HepG2 (cell line): ENCODE results near the gene GGA1. TPM values are rescaled to one million over a fixed set of nuclear protein-coding genes. Genes with fewer than 3 reads are reported as not detected.

Experiments
- CBX2 ChIP-seq, 2 experiments: fragments of 200-600 bp in 1 of 2; sonication (generic); formaldehyde crosslinking in 1 of 2; IDR thresholded peaks; 2 replicates each; pipeline versions ENCODE4 v1.7.0 to v1.8.1; 2018 to 2022; ENCODE audit warnings: low read depth in 2 of 2, low read length in 1 of 2, mild to moderate bottlenecking in 1 of 2, missing genetic modification reagents in 1 of 2
- CCAR2 ChIP-seq: fragments of 200-400 bp; formaldehyde crosslinking; optimal IDR thresholded peaks from 2 replicates; pipeline ENCODE3; 2018; ENCODE audit warnings: low read depth, mild to moderate bottlenecking, low read length, moderate library complexity
- CEBPB ChIP-seq: IDR thresholded peaks from 2 replicates; pipeline ENCODE4 v1.6.1; 2011; ENCODE audit warnings: low read depth, low read length, improper control_type of control experiment, borderline replicate concordance
- FOXJ3 ChIP-seq: sonication (generic); formaldehyde crosslinking; IDR thresholded peaks from 2 replicates; pipeline ENCODE4 v1.4.0; 2020; ENCODE audit warnings: missing genetic modification reagents, mild to moderate bottlenecking, borderline replicate concordance
- HNRNPH1 ChIP-seq: fragments of 200-400 bp; formaldehyde crosslinking; optimal IDR thresholded peaks from 2 replicates; pipeline ENCODE3; 2017; ENCODE audit warnings: mild to moderate bottlenecking, low read depth, low read length
- NFE2L1 ChIP-seq: sonication (generic); formaldehyde crosslinking; IDR thresholded peaks from 2 replicates; pipeline ENCODE4 v1.4.0; 2020; ENCODE audit warnings: missing genetic modification reagents, mild to moderate bottlenecking, borderline replicate concordance
- NPAS2 ChIP-seq: sonication (generic); formaldehyde crosslinking; IDR thresholded peaks from 2 replicates; pipeline ENCODE4 v1.8.0; 2022; ENCODE audit warnings: mild to moderate bottlenecking, missing genetic modification reagents, borderline replicate concordance
- NR2F2 ChIP-seq: IDR thresholded peaks from 2 replicates; pipeline ENCODE4 v1.6.1; 2012; ENCODE audit warnings: low read depth, inconsistent platforms, borderline replicate concordance
- TCF7L2 ChIP-seq: IDR thresholded peaks from 2 replicates; pipeline ENCODE4 v1.6.1; 2011; ENCODE audit warnings: mild to moderate bottlenecking, low read depth, low read length, moderate library complexity
- ZNF121 ChIP-seq: sonication (generic); formaldehyde crosslinking; IDR thresholded peaks from 2 replicates; pipeline ENCODE4 v1.5.0; 2020; ENCODE audit warnings: mild to moderate bottlenecking, missing genetic modification reagents
- ZNF136 ChIP-seq: sonication (generic); formaldehyde crosslinking; IDR thresholded peaks from 2 replicates; pipeline ENCODE4 v1.8.1; 2022; ENCODE audit warnings: low read depth, mild to moderate bottlenecking, moderate library complexity, missing genetic modification reagents
- ZNF264 ChIP-seq: sonication (generic); formaldehyde crosslinking; IDR thresholded peaks from 2 replicates; pipeline ENCODE4 v1.4.0; 2020; ENCODE audit warnings: missing genetic modification reagents
- ZNF383 ChIP-seq: sonication (generic); formaldehyde crosslinking; IDR thresholded peaks from 2 replicates; pipeline ENCODE4 v1.4.0; 2020; ENCODE audit warnings: missing genetic modification reagents, mild to moderate bottlenecking, borderline replicate concordance
- ZNF496 ChIP-seq: sonication (generic); formaldehyde crosslinking; IDR thresholded peaks from 2 replicates; pipeline ENCODE4 v1.8.1; 2023; ENCODE audit warnings: mild to moderate bottlenecking, moderate library complexity, missing genetic modification reagents; ENCODE audit not compliant: insufficient replicate concordance
- ZNF652 ChIP-seq: IDR thresholded peaks from 2 replicates; pipeline ENCODE4 v1.6.1; 2016; ENCODE audit warnings: low read depth, borderline replicate concordance
- ZNF678 ChIP-seq: sonication (generic); formaldehyde crosslinking; IDR thresholded peaks from 2 replicates; pipeline ENCODE4 v1.4.0; 2020; ENCODE audit warnings: mild to moderate bottlenecking, missing genetic modification reagents
- ZNF879 ChIP-seq: sonication (generic); formaldehyde crosslinking; IDR thresholded peaks from 2 replicates; pipeline ENCODE4 v1.8.1; 2023; ENCODE audit warnings: missing genetic modification reagents
- ZSCAN31 ChIP-seq: sonication (generic); formaldehyde crosslinking; IDR thresholded peaks from 2 replicates; pipeline ENCODE4 v1.5.0; 2020; ENCODE audit warnings: low read depth, mild to moderate bottlenecking, missing genetic modification reagents
- polyA plus RNA-seq, 8 experiments: library from polyadenylated mRNA; depleted of rRNA in 3 of 8; stranded (reverse) in 7 of 8; unstranded in 1 of 8; fragments of >200 nt; fragmentation: Illumina TruSeq in 4 of 8; extraction: Trizol in 4 of 8; gene quantifications; 2 replicates each; pipeline versions ENCODE4 v1.2.1 to v1.2.3, GENCODE V29; 2011 to 2016; ENCODE audit warnings: low read depth in 4 of 8, missing spikeins in 1 of 8, mixed read lengths in 1 of 8; ENCODE audit not compliant: insufficient read depth in 1 of 8
- total RNA-seq, 5 experiments: library from RNA; depleted of rRNA; stranded (reverse); fragments of >200 nt; fragmentation: Illumina TruSeq; extraction: Trizol; gene quantifications; 2 replicates each; pipeline ENCODE4 v1.2.3, GENCODE V29; 2016; ENCODE audit warnings: low read depth in 1 of 5
- TF ChIP-seq, protein P1 (sequence below): sonication (generic); formaldehyde crosslinking; IDR thresholded peaks from 2 replicates; pipeline ENCODE4 v1.5.0; 2020; ENCODE audit warnings: missing genetic modification reagents
- TF ChIP-seq, protein P2 (sequence below): sonication (generic); formaldehyde crosslinking; IDR thresholded peaks from 2 replicates; pipeline ENCODE4 v1.4.0; 2020; ENCODE audit warnings: missing genetic modification reagents, borderline replicate concordance
- TF ChIP-seq, protein P3 (sequence below): IDR thresholded peaks from 2 replicates; pipeline ENCODE4 v1.6.1; 2016; ENCODE audit warnings: control low read depth
- TF ChIP-seq, protein P4 (sequence below): sonication (generic); formaldehyde crosslinking; IDR thresholded peaks from 2 replicates; pipeline ENCODE4 v1.5.1; 2020; ENCODE audit warnings: mild to moderate bottlenecking, missing genetic modification reagents, moderate library complexity
- TF ChIP-seq, protein P5 (sequence below): sonication (generic); formaldehyde crosslinking; IDR thresholded peaks from 2 replicates; pipeline ENCODE4 v1.5.0; 2020; ENCODE audit warnings: missing genetic modification reagents, mild to moderate bottlenecking, borderline replicate concordance

The GGA1 gene
- total and polyA plus RNA-seq, 2 of the 13 experiments (the other 11 are each of a cell fraction or from before 2014, with no cell fraction given): 29.1 to 87.2 TPM

DNA sequence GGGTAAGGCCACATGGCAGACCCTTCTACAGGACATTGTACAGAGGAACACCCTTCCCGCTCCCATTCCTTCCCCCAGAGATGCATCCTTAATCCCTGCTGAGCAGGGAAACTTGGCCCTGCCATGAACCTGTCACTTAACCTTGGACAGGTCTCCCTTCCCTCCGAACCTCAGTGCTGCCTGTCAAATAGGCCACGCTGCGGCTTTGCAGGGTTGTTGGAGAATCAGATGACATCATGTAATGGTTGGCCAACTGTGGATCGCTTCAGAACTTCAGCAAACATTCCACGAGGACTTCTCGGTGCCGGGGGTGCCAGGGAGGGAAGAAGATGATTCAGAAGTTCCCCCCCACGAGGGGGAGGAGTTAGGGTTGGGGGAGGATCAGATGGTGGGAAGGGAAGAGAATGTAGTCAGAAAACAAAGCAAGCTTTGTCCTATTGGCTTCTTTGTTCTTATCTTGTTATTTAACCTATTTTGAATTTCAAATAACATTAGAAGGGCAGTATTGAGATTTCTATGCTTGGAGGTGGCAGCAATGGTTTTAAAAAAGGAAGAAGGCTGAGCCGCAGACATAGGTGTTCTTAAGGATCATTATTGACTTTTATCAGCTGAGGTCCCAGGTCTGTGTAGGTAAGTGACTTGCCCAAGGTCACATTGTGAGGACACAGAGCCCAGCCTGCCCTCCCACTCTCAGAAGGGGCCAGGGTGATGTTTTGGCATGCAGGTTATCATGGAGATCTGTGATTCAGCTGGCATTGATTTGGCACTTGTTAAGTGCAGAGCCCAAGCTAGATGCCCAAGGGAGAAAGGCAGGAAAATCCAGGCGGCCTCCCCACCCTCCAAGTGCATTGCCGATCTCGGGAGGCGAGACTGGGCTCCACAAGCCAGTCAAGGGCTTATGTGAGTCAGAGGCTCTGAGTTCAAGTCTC lies 45.2 kb upstream of the GGA1 start (continued):
- TF ChIP-seq ZNF496 (CRISPR knock-in tag): no peak
- TF ChIP-seq ZNF264 (CRISPR knock-in tag): no peak
- no peak for TF ChIP-seq NFE2L1 (CRISPR knock-in tag)
- no peak for TF ChIP-seq ZSCAN31
- TF ChIP-seq FOXJ3: no peak
- no peak for TF ChIP-seq ZNF121 (CRISPR knock-in tag)
- peak; percentile 54; the same call in 1 of the 2 replicates for TF ChIP-seq CEBPB
- TF ChIP-seq, protein P1, sequence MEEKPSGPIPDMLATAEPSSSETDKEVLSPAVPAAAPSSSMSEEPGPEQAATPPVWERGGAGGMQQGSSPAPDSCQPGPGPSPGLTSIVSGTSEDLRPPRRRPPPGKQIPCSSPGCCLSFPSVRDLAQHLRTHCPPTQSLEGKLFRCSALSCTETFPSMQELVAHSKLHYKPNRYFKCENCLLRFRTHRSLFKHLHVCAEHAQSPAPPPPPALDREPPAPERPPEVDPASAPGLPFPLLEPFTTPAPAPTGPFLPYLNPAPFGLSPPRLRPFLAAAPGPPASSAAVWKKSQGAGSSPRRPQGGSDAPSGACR (CRISPR knock-in tag): no peak
- TF ChIP-seq, protein P2, sequence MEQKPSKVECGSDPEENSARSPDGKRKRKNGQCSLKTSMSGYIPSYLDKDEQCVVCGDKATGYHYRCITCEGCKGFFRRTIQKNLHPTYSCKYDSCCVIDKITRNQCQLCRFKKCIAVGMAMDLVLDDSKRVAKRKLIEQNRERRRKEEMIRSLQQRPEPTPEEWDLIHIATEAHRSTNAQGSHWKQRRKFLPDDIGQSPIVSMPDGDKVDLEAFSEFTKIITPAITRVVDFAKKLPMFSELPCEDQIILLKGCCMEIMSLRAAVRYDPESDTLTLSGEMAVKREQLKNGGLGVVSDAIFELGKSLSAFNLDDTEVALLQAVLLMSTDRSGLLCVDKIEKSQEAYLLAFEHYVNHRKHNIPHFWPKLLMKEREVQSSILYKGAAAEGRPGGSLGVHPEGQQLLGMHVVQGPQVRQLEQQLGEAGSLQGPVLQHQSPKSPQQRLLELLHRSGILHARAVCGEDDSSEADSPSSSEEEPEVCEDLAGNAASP (CRISPR knock-in tag): 0 out of 2 replicates have a peak, but pooled peaks have one; percentile 5
- no peak for TF ChIP-seq ZNF879
- TF ChIP-seq CCAR2: no peak
- TF ChIP-seq HNRNPH1: no peak
- no peak for TF ChIP-seq ZNF678
- TF ChIP-seq, protein P3, sequence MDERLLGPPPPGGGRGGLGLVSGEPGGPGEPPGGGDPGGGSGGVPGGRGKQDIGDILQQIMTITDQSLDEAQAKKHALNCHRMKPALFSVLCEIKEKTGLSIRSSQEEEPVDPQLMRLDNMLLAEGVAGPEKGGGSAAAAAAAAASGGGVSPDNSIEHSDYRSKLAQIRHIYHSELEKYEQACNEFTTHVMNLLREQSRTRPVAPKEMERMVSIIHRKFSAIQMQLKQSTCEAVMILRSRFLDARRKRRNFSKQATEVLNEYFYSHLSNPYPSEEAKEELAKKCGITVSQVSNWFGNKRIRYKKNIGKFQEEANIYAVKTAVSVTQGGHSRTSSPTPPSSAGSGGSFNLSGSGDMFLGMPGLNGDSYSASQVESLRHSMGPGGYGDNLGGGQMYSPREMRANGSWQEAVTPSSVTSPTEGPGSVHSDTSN: no peak
- TF ChIP-seq NR2F2: no peak
- TF ChIP-seq NPAS2: no peak
- TF ChIP-seq, protein P4, sequence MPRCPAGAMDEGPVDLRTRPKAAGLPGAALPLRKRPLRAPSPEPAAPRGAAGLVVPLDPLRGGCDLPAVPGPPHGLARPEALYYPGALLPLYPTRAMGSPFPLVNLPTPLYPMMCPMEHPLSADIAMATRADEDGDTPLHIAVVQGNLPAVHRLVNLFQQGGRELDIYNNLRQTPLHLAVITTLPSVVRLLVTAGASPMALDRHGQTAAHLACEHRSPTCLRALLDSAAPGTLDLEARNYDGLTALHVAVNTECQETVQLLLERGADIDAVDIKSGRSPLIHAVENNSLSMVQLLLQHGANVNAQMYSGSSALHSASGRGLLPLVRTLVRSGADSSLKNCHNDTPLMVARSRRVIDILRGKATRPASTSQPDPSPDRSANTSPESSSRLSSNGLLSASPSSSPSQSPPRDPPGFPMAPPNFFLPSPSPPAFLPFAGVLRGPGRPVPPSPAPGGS: 0 out of 2 replicates have a peak, but pooled peaks have one; percentile 23
- no peak for TF ChIP-seq ZNF383 (CRISPR knock-in tag)
- TF ChIP-seq, protein P5, sequence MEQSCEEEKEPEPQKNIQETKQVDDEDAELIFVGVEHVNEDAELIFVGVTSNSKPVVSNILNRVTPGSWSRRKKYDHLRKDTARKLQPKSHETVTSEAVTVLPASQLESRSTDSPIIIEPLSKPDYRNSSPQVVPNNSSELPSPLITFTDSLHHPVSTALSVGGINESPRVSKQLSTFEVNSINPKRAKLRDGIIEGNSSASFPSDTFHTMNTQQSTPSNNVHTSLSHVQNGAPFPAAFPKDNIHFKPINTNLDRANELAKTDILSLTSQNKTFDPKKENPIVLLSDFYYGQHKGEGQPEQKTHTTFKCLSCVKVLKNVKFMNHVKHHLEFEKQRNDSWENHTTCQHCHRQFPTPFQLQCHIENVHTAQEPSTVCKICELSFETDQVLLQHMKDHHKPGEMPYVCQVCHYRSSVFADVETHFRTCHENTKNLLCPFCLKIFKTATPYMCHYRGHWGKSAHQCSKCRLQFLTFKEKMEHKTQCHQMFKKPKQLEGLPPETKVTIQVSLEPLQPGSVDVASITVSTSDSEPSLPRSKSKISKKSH (CRISPR knock-in tag): no peak
- no peak for TF ChIP-seq TCF7L2
- no peak for TF ChIP-seq CBX2 (IDR thresholded peaks at IDR 0.05; ENCODE audit: low read depth, low read length)
- no peak for TF ChIP-seq CBX2 (CRISPR knock-in tag; IDR thresholded peaks at IDR 0.05; ENCODE audit: low read depth)
- no peak for TF ChIP-seq ZNF136 (CRISPR knock-in tag)
- TF ChIP-seq ZNF652 (CRISPR knock-in tag): no peak
